ENCODE measurements around the gene LMBR1. TPM values are rescaled to one million over a fixed set of nuclear protein-coding genes. Genes with fewer than 3 reads are reported as not detected.

LMBR1 gene
- total and polyA plus RNA-seq, 2 of the 4 experiments (the other 2 are of a cell fraction): 11.9 to 19.9 TPM

- H3K4me1 ChIP-seq (ENCODE audit: control insufficient read depth, insufficient read depth, low read length): no peaks in the 10 kb centered on the region
- no peak overlapping the region for H3K4me2 ChIP-seq (ENCODE audit: low read depth, low read length)
- H4K8ac ChIP-seq (ENCODE audit: low read depth in 2 of 2, low read length in 2 of 2): no peak overlapping the region
- H3K36me3 ChIP-seq (ENCODE audit: control insufficient read depth, insufficient read depth, low read length): no peaks in the 10 kb centered on the region
- H3K14ac ChIP-seq (replicated peaks; ENCODE audit: low read depth, low read length): no peak overlapping the region
- TF ChIP-seq MAZ (IDR thresholded peaks at IDR 0.05; ENCODE audit: borderline replicate concordance, low read depth, low read length) (no peak), CEBPB (IDR thresholded peaks at IDR 0.05; ENCODE audit: low read depth, low read length) (no peak), BHLHE40 (IDR thresholded peaks at IDR 0.05; ENCODE audit: low read depth, low read length) (no peak), RFX5 (IDR thresholded peaks at IDR 0.05; ENCODE audit: low read depth, low read length) (no peak), FOS (IDR thresholded peaks at IDR 0.05; ENCODE audit: low read depth, low read length) (no peak), RCOR1 (IDR thresholded peaks at IDR 0.05; ENCODE audit: insufficient replicate concordance, low read length) (no peak), POLR2A (IDR thresholded peaks at IDR 0.05; ENCODE audit: low read depth, low read length) (no peak), SMC3 (IDR thresholded peaks at IDR 0.05; ENCODE audit: low read depth, low read length) (no peak), RAD21 (IDR thresholded peaks at IDR 0.05; ENCODE audit: low read length) (no peak), CHD1 (IDR thresholded peaks at IDR 0.05; ENCODE audit: low read depth, low read length) (no peak), MXI1 (IDR thresholded peaks at IDR 0.05; ENCODE audit: borderline replicate concordance, low read depth, low read length) (no peak), USF2 (IDR thresholded peaks at IDR 0.05; ENCODE audit: low read depth, low read length) (no peak), ELK1 (IDR thresholded peaks at IDR 0.05; ENCODE audit: borderline replicate concordance, low read depth, low read length) (no peak)
- TF ChIP-seq, protein P1, sequence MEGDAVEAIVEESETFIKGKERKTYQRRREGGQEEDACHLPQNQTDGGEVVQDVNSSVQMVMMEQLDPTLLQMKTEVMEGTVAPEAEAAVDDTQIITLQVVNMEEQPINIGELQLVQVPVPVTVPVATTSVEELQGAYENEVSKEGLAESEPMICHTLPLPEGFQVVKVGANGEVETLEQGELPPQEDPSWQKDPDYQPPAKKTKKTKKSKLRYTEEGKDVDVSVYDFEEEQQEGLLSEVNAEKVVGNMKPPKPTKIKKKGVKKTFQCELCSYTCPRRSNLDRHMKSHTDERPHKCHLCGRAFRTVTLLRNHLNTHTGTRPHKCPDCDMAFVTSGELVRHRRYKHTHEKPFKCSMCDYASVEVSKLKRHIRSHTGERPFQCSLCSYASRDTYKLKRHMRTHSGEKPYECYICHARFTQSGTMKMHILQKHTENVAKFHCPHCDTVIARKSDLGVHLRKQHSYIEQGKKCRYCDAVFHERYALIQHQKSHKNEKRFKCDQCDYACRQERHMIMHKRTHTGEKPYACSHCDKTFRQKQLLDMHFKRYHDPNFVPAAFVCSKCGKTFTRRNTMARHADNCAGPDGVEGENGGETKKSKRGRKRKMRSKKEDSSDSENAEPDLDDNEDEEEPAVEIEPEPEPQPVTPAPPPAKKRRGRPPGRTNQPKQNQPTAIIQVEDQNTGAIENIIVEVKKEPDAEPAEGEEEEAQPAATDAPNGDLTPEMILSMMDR (conservative IDR thresholded peaks at IDR 0.05; ENCODE audit: low read depth, low read length): no peak
- H4K20me1 ChIP-seq (ENCODE audit: insufficient read depth, low read length): no peaks in the 10 kb centered on the region
- H2BK15ac ChIP-seq (ENCODE audit: low read depth, low read length): no peak overlapping the region
- H4K91ac ChIP-seq (ENCODE audit: insufficient read depth, low read depth, low read length): no peak overlapping the region
- no peak overlapping the region for H3K4me3 ChIP-seq (ENCODE audit: insufficient read depth, low read depth, low read length)
- no peak overlapping the region for H3K18ac ChIP-seq (ENCODE audit: low read depth, low read length)
- H2BK120ac ChIP-seq (ENCODE audit: low read depth, low read length): no peak overlapping the region
- POLR2A ChIA-PET (ENCODE audit: unreplicated experiment): no interaction called here
- H2AK9ac ChIP-seq (replicated peaks; ENCODE audit: low read depth, low read length, poor library complexity): no peak overlapping the region
- BruUV-seq (replicated peaks): no TSS peak
- H4K5ac ChIP-seq (ENCODE audit: low read depth, low read length): no peak overlapping the region
- no peak overlapping the region for H3K9ac ChIP-seq (ENCODE audit: low read depth, low read length)
- no peak overlapping the region for H2AK5ac ChIP-seq (ENCODE audit: low read depth, low read length)
- no peaks in the 10 kb centered on the region for H3K9me3 ChIP-seq (ENCODE audit: control insufficient read depth, insufficient read depth, low read length)
- H2AFZ ChIP-seq (replicated peaks; ENCODE audit: low read length, poor library complexity): no peak overlapping the region
- 20% methylated on average over 1 of the region's 5 CpGs; no CpG with 5 or more reads in 1 of the 2 experiments for WGBS, 2 experiments (ENCODE audit: extremely low coverage in 2 of 2, insufficient read length in 1 of 2)
- DNase-seq (no peak), ATAC-seq (ENCODE audit: low read depth) (no peak)
- no peak overlapping the region for H3K27ac ChIP-seq (ENCODE audit: insufficient read depth, low read length)
- H3K23ac ChIP-seq (ENCODE audit: low read depth, low read length): no peak overlapping the region
- H3K79me1 ChIP-seq (ENCODE audit: low read depth in 1 of 2, low read length in 2 of 2): no peaks in the 10 kb centered on the region
- no peaks in the 10 kb centered on the region for H3K9me1 ChIP-seq (ENCODE audit: insufficient read depth, low read length)
- H2BK20ac ChIP-seq (ENCODE audit: low read depth, low read length): no peak overlapping the region
- in situ Hi-C loops (cut with MboI; ENCODE audit: low sequenced_read_pairs) (no loop called here), intact Hi-C loops (cut with micrococcal nuclease) (no loop called here), dilution Hi-C loops (cut with HindIII; ENCODE audit: low sequenced_read_pairs, unreplicated experiment) (no loop called here)
- H3K4ac ChIP-seq (ENCODE audit: low read depth, low read length): no peak overlapping the region
- H3K27me3 ChIP-seq (ENCODE audit: control insufficient read depth, insufficient read depth, low read length): peaks cover 7% of the 10 kb centered on the region
- no peak overlapping the region for H3K56ac ChIP-seq (ENCODE audit: extremely low read depth, insufficient read depth, low read length)
- CTCF ChIA-PET: no interaction called here
- H2BK5ac ChIP-seq (ENCODE audit: low read depth, low read length, poor library complexity, severe bottlenecking): no peak overlapping the region
Measured at GRCh38 chr7:156920076-156920475, 27.1 kb upstream of the LMBR1 start.

Measured in IMR-90 (cell line).